GM19468 (cell line): ENCODE results near the gene TRIM4.
"Not testable (repeated sequence)": the region's sequence is repeated elsewhere in the genome, so short reads cannot be mapped to it uniquely, and the experiment has no call there.

Experiments
- ATAC-seq: cut with Tn5 transposase; IDR thresholded peaks from one replicate; pipeline ENCODE4 v1.9.1; 2021; ENCODE audit warnings: mild to moderate bottlenecking, moderate library complexity, moderate number of reproducible peaks; ENCODE audit not compliant: unreplicated experiment; ENCODE audit errors: extremely low read depth

TRIM4 gene

DNA sequence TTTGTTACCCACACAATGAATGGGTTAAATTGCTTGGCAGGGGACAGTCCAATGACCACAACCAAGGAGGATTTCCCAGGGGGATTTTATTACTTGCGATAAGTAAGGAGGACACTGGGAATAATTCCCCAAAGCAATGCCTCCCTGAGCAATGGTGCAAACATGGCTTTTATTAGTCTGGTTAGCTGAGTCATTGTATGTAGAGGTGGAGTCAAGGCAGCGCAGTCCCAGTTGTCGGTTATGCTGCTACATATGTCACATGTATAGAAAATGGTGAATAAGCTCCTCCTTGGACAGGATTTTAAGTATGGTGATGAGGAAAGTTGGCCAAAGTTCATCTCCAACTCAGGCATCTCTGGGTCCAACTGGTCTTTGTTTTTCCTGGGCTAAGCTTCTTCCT is 3.9 kb upstream of the TRIM4 start:
- no peak for ATAC-seq

DNA sequence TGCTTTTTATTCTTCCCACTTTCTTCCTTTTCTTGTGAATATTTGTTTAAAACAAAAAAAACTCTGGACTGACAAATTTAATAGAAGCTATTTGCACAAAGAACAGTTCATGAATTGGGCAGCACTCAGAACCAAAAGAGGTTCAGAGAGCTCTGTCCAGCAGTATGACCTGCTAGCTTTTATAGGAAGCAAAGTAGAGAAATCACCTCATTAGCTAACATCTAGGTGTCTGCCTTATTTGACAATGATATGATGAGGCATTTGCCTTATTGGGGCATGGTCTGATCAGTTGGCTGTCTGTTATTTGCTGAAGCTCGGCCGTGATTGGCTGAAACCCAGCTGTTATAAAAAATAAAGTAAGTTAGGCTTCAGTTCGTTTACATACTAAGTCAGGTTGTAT is 819 bp upstream of the TRIM4 start:
- no peak for ATAC-seq

DNA sequence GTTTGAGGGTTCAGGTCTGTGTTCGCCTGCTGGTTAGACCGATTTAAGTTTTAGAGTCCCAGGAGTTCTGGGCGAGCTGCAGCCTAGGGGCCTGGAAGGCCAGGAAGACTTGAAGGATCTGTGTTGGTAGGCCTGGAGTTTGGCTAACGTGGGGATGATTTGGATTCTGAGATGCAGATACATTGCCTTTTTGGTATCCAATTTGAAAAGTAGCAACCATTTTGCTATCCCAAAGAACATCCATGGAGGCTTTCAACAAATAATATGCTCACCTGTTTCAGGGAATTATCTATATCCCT is 433 bp upstream of the TRIM4 start:
- ATAC-seq, result no peak

DNA sequence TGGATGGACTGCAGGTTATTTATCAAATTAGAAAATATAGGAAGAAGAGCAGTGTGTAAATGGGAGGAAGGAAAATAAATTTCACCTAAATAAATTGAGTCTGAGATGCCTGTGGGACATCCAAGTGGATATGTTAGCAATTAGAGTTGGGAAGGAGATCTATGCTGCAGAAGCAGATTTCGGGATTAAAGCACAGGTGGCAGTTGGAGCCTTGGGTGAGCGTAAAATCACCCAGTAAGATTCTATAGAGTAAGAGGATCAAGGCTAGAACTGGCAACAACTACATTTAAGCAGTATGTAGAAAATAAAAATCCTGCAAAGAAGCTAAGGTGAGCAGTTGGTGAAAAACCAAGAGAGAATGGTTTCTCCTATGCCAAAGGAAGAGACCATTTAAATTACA is 8.4 kb downstream of the TRIM4 start:
- no peak for ATAC-seq

DNA sequence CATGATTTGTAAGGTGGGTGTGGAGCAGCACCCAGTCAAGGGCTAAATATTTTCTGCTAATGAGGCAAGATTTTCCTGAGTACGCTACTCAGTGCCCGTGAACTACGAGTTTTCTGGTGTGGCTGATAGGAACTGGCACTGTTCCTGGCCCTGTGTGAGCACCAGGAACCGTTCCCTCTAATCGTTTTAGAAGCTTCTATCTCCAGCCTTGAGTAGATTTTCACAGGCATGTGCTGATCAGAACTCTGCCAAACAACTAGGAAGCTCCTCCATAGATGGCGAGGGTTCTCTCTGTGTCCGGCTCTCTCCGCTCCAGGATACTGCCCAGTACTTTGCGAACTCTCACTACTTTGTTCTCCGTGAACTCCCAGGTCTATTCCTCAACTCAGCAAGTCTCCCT is 17.7 kb downstream of the TRIM4 start:
- ATAC-seq, result no peak

- no peak for ATAC-seq
Observed at GRCh38 chr7:99899830-99900519, 19.4 kb downstream of the TRIM4 start.

GRCh38 chr7:99898836-99899235 is 20.5 kb downstream of the TRIM4 start:
- no peak for ATAC-seq

- ATAC-seq, result no peak
Observed at GRCh38 chr7:99898023-99898357, 21.3 kb downstream of the TRIM4 start.

- ATAC-seq, result no peak
Observed at GRCh38 chr7:99897322-99898022, 21.9 kb downstream of the TRIM4 start.

- no peak for ATAC-seq
Observed at GRCh38 chr7:99894738-99895137, 24.6 kb downstream of the TRIM4 start.

DNA sequence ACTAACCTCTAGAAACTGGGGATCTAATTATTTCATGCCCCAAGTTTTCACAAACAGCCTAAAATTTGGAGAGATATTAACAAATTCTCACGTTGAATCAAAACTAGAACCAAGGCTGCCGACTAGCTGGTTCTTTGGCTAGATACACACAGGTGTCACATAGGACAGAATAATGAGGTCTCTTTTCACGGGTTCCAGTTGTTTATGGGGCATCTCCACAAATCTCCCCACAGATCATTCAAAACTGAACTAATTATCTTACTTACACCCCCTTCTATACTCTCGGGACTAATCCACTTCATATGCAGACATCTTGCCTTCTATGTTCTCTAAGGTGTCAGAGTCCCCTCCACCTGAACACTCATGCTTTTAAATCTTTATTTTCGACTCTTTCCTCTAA is 26.1 kb downstream of the TRIM4 start:
- ATAC-seq, result no peak

DNA sequence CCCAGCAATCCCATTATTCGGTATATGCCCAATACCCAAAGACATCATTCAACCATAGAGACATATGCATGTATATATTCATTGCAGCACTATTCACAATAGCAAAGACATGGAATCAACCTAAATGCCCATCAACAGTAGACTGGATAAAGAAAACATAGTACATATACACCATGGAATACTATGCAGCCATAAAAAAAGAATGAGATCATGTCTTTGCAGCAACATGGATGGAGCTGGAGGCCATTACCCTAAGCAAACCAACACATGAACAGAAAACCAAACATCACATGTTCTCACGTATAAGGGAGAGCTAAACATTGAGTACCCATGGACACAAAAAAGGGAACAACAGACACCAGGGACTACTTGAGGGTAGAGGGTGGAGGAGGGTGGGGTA is 29.0 kb downstream of the TRIM4 start:
- ATAC-seq, result not testable (repeated sequence)

DNA sequence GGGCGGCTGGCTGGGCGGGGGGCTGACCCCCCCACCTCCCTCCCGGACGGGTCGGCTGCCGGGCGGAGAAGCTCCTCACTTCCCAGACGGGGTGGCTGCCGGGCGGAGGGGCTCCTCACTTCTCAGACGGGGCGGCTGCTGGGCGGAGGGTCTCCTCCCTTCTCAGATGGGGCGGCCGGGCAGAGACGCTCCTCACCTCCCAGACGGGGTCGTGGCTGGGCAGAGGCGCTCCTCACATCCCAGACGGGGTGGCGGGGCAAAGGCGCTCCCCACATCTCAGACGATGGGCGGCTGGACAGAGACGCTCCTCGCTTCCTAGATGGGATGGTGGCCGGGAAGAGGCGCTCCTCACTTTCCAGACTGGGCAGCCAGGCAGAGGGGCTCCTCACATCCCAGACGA is 31.0 kb downstream of the TRIM4 start:
- ATAC-seq, result not testable (repeated sequence)

DNA sequence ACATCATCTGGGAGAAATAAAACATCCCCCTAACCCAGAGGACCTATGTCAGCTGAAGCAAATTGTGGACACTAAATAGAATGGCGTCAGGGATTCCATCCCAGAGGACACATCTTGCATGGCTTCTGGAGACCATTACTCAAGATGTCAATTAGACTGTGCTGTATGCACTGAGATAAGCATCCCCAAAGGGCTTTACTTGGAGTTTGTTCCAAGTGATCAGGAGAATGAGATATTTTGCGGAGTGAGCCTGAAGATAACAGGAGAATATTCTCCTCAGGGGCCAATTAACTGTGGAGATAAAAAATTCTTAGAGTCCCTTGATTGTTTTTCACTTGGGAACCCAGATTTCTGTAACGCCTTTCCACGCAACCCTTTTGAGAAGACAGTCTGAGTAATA is 38.0 kb downstream of the TRIM4 start:
- ATAC-seq, result no peak

- ATAC-seq, result no peak
Observed at GRCh38 chr7:99876933-99877332, 42.4 kb downstream of the TRIM4 start, which contains the start of gene OR2AE1. Gene OR2AE1, minus strand, starts transcription at chr7:99877033. Its CDS starts 0 bp downstream, at chr7:99877033.

DNA sequence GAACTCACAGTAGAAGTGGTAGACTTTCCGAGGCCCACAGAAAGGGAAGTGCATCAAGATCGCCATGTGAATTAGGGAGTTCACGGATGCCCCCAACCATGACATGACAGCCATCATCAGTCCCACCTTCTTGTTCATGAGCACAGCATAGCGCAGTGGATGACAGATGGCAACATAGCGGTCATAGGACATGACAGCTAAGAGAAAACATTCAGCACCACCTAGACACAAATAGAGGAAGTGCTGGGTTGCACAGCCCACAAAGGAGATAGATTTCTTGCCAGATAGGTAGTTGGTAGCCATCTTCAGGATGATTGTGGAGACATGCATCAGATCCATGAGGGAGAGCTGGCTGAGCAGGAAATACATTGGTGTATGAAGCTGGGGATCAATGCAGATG is 42.8 kb downstream of the TRIM4 start:
- ATAC-seq, result no peak

- no peak for ATAC-seq
Observed at GRCh38 chr7:99868246-99868645, 51.1 kb downstream of the TRIM4 start.

DNA sequence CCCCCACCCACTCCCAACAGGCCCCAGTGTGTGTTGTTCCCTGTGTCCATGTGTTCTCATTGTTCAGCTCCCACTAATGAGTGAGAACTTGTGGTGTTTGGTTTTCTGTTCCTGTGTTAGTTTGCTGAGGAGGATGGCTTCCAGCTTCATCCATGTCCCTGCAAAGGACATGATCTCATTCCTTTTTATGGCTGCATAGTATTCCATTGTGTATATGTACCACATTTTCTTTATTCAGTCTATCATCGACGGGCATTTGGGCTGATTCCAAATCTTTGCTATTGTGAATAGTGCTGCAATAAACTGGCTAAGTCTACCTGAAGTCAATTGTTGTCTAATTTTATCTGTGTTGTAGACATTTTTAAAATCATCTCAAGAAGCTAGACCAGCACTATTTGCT is 51.9 kb downstream of the TRIM4 start:
- ATAC-seq, result not testable (repeated sequence)

- no peak for ATAC-seq
Observed at GRCh38 chr7:99863847-99864440, 55.4 kb downstream of the TRIM4 start.

GRCh38 chr7:99860281-99861127 is 58.8 kb downstream of the TRIM4 start:
- ATAC-seq, result no peak

- ATAC-seq, result no peak
Observed at GRCh38 chr7:99855236-99855635, 64.1 kb downstream of the TRIM4 start.
